ENCODE results near the gene SGSM1.

Gene SGSM1

GRCh38 chr22:24865508-24865907 is 59.5 kb downstream of the SGSM1 start:
- no peak for TF ChIP-seq ZFX (IDR thresholded peaks at IDR 0.05; ENCODE audit: borderline replicate concordance)
- no peak for TF ChIP-seq CTCF (IDR thresholded peaks at IDR 0.05)
- no peak overlapping the region for H3K27ac ChIP-seq

DNA sequence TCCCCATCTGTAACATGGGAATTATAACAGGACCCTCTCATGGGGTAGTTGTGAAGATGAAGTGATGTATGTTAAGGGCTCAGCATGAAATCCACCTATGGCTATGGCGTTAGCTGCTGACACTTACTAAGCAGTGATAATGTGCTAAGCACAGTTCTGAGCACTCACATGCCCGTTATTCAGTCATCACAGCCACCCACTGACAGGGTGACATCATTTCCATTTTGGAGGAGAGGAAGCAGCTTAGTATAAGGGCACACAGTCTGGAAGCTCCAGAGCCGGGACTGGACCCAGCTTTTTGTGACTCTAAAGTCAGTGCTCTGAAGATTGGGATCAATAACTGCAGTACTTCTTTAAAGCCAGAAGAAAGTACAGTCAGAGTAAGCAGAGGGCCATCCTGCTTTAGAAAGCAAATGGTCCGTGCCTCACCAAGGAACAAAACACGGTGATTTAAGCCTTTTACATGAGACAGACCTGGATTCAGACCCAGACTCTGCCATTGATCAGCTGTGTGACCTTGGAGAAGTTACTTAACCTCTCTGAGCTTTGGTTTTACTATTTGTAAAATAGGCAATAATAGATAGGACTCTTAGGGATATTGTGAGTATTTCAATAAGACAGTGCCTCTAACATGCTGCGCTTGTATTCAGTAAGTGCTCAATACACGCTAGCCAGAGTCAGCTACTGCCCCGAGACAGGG is 61.5 kb downstream of the SGSM1 start:
- TF ChIP-seq CTCF (IDR thresholded peaks at IDR 0.05) (no peak), ZFX (IDR thresholded peaks at IDR 0.05; ENCODE audit: borderline replicate concordance) (no peak)
- H3K27ac ChIP-seq, result no peak overlapping the region

GRCh38 chr22:24868979-24869378 is 63.0 kb downstream of the SGSM1 start:
- H3K27ac ChIP-seq, result no peak overlapping the region
- TF ChIP-seq ZFX (IDR thresholded peaks at IDR 0.05; ENCODE audit: borderline replicate concordance) (no peak), CTCF (IDR thresholded peaks at IDR 0.05) (no peak)

DNA sequence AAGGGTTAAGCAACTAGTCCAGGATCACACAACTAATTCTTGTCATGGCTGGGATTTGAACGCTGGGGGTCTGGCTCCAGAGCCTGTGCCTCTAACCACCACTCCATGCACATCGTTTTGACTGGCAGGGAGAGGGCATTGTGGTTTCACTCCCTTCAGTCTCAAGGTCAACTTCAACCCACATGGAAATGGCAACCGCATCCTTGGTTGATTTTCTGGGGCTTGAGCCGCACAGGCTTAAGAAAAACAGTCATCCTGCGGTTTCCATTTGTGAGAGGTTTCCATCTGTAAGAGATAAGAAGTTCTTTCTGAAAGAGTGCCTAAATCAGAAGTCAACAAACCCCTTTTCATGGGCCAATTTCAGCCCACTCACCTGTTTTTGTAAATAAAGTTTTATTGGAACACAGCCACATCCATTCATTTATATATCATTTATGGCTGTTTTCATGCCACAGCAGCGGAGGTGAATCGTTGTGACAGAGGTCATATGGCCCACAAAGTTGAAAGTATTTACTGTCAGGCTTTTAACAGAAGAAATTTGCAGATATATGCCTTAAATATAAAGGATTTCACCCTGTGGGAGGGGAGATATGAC is 65.7 kb downstream of the SGSM1 start:
- no peak overlapping the region for H3K27ac ChIP-seq
- TF ChIP-seq CTCF (IDR thresholded peaks at IDR 0.05) (no peak), ZFX (IDR thresholded peaks at IDR 0.05; ENCODE audit: borderline replicate concordance) (no peak)

DNA sequence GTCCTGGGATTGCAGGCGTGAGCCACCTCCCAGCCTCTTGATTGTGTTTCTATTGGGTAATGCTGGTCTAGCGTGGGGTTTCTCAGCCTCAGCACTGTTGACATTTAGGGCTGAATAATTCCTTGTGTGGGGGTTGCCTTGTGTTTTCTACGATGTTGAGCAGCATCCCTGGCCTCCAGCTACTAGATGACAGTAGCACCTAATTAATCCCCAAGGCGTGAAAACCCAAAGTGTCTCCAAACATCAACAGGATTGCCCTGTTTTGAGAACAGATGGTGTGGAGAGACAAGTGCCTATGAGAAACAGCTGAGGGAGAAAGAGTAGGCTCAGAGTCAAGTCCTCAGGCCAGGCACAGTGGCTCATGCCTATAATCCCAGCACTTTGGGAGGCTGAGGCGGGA is 67.2 kb downstream of the SGSM1 start:
- TF ChIP-seq CTCF (IDR thresholded peaks at IDR 0.05), result no peak
- TF ChIP-seq ZFX (IDR thresholded peaks at IDR 0.05; ENCODE audit: borderline replicate concordance), result no peak
- no peak overlapping the region for H3K27ac ChIP-seq

DNA sequence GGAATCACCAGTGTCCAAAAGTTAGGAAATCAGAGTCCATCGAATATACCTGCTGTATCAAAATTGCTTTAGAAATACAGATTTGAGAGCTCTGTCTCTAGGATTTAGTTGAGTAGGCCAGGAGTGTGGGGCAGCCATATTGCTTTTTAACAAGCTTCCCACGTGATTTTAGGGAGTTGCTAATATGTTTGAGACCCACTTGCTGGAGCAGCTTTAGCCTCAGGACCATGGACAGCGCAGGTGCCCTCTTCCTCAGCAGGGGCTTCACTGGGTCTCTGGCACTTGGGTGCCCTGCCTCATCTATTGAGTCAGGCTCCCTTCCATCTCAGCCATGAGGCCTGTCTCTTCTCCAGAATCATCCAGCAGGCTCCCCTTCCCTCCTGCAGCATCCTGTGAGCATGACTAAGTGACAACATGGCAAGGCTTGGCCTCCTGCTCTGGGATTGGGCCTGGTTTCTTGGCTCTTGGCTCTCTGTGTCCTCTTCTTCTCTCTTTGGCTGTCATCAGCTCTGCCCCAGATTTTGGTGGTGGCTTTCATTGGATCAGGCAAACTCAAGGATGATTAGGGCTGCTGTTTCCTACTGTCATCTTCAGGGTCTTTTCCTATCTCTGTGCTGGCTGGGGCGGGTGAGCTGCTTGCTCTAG is 70.0 kb downstream of the SGSM1 start:
- H3K27ac ChIP-seq, result no peak overlapping the region
- no peak for TF ChIP-seq CTCF (IDR thresholded peaks at IDR 0.05)
- no peak for TF ChIP-seq ZFX (IDR thresholded peaks at IDR 0.05; ENCODE audit: borderline replicate concordance)

GRCh38 chr22:24876700-24877099 is 70.7 kb downstream of the SGSM1 start:
- H3K27ac ChIP-seq, result no peak overlapping the region
- TF ChIP-seq ZFX (IDR thresholded peaks at IDR 0.05; ENCODE audit: borderline replicate concordance) (no peak), CTCF (IDR thresholded peaks at IDR 0.05) (no peak)
